Pons (tissue), 1 donor: ENCODE results near the gene FAM234A.
A peak's percentile ranks its signal among the peaks of the same experiment; 100 is the strongest.
"Not testable (repeated sequence)": the region's sequence is repeated elsewhere in the genome, so short reads cannot be mapped to it uniquely, and the experiment has no call there.

Experiments
- DNase-seq: peaks from one replicate; pipeline ENCODE4 v3.0.0-alpha.2; 2016; ENCODE audit warnings: low spot score

FAM234A gene

DNA sequence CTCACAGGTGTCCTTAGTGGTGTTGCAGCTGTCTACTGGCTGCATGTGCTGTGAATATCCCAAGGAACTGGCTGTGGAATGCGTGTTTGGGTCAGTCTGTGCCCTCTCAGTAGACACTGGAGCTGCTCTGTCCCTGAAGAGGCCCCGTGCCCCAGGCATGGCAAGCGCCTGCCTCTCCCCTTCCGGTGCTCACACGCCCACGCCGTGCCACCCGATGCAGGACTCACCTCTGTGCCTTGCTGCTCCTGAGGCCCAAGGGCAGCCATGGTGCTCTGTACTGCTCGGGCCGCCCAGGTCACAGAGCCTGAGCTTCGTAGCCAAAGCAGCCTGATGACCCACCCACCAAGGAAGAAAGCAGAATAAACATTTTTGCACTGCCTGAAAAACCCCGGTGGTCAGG is 31.1 kb downstream of the FAM234A start:
- DNase-seq, result no peak

DNA sequence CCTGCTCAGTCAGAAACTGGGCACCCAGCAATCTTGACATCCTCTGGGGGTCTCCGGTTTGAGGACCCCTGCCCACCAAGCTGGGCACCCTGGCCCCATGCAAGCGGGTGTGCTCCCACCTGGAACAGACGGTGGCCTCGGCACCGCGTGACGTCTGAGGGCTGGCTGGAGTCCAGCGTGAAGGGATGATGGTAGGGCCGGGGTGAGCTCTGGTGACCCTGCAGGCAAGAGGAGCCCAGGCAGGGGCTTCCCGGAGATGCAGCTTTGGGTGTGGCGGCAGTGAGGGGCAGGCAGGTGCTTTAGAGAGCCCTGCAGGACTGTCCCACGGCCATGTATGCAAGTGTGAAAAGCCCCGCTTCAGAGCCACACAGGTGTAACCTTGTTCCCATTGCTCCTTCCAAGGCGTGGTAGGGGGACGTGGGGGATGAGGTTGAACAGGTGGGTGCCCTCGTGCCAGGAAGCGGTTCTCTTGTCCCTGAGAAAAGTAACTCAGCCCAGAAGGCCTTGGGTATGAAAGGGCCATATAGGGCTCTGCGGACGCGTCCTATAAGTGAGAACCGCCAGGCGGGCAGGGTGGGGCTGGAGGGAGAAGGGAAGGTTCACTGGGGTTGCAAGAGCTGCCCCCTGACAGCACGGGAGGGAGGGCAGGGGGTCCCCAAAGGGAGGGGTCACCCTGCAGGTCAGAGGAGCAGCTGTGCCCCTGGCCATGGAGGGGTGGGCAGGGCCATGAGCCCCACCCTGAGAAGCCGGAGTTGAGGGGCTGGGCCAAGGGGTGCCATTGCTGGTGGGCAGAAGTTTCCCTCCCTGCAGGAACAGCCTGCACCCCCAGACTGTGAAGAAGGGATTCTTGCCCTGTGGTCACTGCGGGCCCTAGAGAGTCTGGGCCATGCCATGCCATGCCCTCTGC is 31.9 kb downstream of the FAM234A start:
- no peak for DNase-seq

DNA sequence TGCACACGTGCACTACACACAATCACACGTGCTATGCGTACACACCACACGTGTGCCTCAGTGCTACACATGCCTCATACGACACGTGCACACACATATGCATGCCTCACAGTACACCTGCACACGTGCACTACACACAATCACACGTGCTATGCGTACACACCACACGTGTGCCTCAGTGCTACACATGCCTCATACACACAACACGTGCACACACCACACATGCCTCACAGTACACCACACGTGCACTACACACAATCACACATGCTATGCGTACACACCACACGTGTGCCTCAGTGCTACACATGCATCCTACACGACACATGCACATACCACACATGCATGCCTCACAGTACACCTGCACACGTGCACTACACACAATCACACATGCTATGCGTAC is 32.9 kb downstream of the FAM234A start:
- DNase-seq, result not testable (repeated sequence)

DNA sequence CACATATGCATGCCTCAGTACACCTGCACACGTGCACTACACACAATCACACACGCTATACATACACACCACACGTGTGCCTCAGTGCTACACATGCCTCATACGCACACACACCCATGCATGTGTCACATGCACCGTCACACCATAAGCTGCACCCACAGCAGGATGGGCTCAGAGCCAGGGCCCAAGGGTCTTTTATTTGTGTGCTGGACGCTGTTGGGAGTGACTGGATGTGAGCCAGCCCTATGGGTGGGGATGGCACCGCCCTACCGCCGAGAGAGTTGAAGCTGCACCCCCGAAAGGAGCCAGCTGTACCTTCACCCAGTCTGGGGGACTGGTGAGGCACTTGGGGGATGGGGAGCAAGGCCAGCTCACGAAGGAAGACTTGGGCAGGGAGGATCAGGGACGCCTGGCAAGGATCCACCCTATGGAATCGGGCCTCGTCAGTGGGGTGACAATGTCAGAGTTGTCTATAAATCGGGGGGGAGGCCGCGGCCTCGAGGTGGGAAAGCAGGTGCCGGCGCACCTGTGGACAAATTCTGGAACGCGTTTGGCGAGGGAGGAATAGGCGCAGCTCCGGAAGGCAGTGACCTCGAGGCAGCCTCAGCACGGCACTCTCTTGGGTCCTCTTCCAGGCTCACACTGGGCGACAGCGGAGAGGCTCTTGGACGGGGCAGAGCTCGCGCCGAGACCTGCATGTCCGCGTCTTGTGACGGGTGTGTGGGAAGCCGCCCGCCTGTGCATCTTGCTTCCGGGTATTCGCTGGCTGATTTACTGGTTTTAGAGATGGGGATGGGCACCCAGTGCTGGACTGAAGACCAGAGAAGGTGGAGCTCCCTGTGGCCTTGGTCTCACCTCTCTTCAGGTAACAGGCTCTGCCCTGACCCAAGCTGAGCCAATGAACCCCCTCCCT is 33.8 kb downstream of the FAM234A start:
- no peak for DNase-seq

DNA sequence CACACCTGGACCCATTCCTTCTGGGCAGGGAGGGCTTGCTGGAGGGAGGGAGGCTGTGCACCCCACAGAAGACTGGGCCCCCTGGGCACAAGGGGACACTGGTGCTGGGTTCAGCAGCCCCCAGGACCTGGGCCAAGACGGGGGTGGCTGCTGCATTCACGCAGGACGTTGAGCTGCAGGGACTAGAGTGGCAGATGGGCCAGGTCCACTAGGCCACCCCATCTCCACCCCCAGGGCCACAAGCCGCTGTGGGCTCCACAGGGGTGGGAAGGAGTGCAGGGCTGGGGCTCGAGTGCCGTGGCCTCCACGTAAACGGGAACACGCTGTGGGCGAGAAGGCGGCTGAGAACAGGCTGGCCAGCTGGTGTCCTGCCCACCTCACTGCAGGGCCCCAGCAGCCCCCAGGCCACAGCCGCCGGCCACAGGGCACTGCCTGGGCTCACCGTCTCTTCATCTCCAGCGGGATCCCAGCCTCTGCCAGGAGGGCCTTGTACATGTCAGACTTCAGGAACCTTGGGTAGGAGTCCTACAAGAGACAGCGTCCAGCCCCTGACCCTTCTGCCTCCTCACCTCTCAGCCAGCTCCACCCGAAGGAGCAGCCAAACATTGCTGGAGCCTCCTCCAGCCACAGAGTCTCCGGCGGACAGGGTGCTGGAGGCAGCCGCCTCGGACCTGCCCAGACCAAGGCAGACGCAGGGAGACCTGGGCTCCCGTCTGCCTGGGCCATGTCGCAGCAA is 34.6 kb downstream of the FAM234A start:
- no peak for DNase-seq

DNA sequence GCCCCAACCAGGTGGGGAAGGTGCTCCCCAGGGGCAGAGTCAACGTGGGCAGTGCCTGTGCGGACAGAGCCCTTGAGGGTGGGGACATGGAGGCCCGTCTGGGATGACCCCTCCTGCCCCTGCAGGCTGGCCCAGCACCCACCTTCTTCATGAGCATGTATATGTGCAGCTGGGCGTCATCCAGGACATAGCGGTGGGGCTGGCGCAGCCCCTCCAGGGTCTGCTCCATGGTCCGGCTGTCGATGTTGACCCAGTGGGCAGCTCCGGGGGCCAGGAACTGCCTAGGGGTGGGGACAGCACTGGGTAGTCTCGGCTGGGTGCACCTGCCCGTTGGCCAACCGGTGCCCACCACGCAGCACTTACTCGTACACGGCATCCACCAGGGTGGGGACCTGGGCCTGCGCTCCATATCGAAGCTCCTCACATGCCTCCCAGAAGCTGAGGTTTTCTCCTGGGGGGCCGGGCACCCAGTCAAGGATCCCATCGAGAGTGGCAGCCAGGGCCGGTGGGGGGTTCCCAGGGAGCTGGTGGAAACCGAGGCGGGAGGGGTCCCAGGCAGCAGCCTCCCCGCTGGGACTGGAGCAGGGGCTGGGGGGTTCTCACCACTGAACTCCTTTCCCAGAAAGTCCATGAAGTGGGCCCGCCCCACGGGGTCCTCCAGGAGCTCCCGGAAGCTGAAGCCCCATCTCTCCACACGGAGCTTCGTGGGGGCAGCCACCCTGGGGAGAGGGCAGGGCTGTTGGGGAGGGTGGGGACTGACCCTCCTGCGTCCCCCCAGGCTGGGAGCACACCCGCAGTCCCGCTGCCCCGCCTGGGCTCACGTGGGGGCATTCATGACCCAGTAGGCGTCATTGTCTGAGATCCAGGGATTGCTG is 36.0 kb downstream of the FAM234A start:
- DNase-seq, result no peak

DNA sequence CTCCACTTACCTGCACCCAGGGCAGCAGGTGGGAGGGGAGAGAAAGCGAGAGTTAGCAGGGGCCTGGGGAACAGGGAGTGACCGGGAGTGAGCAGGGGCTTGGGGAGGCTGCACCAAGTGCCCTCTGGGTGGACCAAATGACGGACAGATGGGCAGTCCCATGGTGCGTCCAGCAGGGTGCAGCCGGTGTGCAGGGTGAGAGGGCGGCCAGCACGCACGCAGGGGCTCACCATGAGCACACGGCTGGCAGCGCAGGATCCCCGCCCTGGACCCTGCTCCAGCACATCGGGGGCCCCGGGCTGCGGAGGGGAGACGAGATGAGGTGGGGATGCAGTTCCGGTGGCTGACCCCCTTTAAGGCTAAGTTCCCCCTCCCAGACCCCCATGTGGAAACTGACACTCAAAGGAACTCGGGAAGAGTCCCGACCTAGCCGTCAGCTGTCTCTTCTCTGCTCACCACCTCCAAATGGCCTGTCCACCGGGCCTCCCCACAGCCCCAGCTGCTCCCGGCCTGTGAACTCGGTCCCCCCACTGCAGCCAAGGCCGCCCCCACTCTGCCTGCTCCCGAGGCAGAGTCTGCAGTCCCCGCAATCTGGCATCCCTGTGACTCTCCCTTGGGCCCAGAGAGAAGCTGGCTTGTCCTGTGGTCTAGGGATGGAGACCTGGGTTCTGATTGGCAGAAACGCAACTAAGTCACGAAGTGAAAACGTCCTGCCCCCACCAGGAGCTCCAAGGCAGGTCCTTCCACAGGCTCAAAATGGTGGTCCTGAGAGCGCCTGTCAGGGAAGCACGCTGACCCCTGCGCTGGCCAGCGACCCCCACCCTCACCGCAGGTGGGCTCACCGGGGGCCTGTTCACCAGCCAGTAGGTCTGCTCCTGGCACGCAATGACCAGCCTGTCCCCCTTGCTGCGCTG is 38.3 kb downstream of the FAM234A start:
- DNase-seq, result no peak

DNA sequence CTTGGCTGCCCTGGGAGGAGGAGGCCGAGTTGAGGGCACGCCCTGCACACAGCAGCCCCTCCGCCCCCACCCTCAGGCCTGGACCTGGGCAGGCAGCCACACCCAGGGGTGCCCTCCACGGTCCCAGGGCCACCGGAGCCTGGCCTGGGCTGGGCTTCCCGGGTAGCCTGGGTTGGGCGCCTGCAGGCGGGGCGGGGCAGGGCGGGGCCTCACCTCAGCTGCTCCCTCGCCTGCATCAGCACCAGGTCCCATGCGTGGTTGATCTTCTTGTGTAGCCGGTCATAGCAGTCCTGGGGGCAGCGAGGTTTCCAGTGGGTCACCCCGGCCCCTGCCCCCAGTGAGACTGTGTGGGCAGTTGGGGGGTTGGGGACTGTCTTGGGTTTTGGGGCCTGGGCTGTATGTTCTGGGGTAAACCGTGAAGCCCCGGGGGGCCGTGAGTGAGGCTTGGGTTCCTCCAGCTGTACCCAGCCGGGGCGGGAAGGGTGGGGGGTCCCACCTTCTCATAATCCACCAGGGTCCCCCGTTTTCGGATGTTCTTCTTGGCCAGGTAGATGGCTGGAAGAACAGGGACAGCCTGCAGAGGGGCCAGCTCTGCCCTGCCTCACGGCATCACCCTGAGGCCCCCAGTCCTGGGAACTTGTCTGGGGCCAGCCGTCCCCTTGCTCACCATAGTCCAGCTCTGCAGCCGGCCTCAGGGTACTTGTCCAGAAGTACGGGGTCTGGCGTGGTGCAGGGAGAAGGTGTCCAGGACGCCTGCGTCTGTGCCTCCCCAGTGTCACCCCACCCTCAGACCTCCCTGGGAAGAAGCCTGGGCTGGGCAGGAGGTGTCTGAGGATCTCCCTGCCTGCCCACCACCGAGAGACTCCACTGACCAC is 39.2 kb downstream of the FAM234A start:
- no peak for DNase-seq

DNA sequence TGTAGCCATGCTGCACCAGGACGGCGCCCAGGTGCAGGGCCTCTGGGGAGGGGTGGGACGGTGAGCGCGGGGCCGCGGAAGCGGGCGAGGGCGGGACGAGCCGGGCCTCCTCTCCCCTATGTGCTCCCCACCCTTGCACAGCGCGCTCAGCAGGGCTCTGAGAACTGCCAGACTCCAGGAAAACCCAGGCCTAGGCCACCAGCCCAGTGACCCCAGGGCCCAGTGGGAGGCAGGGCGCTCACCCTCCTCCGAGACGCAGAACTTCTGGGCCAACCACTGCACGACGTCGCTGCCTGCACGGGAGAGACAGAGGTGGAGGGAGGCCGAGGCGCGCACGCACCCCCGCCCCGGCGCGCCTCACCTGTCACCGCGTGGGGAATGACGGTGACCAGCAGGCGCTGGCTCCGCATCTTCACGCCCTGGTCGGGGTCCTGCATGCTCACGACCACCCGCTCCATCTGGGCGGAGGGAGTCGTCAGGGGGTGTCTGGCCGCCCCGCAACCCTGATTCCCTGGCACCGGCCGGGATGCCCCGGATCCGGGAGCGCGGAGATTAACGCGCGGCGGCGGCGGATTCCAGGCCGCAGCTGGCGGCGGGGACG is 40.5 kb downstream of the FAM234A start:
- DNase-seq, result no peak

DNA sequence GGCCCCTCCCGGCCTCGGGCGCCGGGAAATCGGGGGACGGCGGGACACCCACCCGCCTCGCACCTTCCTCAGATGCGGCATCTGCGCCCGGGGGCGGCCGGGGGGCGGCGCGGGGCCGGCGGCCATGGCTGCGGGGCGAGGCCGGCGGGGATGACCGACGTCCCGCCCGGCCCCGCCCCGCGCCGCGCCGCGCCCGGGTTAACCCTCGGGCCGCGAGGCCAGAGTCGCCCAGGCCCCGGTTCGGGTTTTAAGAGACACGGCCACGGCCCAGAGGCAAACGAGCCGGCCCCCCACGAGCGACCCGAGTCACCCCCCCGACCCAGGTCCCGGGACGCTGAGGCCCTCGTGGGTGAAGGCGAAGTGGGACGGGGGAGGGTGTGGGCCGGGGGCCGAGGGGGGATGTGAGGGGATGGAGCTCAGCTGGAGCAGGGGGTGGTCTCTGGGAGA is 41.2 kb downstream of the FAM234A start, which contains the start of gene RGS11:
Gene RGS11 (minus strand): TSS at position 159 of the 447 bp plus-strand sequence. CDS start 33 bp downstream, at position 126.
- DNase-seq, result no peak

DNA sequence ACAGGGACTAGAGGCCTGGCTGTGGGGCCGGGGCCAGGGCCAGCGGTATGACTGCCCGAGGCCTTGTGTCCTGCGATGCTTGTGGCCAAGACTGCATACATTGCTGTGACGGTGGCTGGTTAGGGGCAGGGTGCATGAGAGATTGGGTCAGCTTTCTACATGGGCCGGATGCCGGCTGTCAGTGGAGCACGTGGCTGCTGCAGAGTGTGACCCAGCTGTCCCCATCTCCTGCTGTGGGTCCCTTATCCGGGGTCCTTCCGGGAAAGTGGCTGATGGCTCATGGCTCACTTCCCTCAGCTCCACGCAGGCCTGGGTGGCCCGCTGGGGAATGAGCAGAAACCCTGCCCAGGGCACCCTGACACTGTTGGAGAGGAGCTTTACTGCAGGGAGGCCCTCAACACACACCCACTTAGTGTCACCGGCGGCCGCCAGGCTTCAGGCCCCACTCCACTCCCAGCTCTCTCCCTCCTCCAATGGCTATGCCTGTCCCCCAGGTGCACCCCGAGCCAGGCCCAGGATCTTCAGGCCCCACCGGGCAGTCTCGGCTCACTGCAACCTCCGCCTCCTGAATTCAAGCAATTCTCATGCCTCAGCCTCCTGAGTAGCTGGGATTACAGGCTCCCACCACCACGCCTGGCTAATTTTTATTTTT is 41.9 kb downstream of the FAM234A start:
- DNase-seq, result no peak

DNA sequence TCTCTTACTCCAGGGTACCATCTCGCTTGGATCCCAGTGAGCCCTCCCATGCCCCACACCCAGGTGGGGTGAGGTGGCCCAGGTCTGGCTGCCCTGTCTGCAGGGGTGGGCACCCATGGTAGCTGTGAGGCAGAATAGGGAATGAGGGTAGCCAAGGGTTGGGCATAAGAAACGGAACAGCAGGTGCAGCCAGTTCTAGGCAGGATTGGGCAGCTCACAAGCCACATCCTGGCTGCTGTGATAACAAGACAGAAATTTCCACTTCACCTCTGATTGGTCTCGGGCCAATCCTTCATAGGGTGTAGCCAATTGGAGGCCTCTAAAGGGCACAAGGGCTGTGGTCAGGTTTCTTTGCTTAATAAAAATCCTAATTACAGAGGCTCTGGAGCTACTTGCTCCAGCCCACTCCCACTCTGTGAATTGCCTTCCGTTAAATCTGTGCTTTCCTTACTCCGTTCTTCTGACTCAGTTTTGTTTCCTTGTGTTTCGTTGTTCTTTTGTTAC is 44.3 kb downstream of the FAM234A start:
- peak; percentile 14 for DNase-seq

DNA sequence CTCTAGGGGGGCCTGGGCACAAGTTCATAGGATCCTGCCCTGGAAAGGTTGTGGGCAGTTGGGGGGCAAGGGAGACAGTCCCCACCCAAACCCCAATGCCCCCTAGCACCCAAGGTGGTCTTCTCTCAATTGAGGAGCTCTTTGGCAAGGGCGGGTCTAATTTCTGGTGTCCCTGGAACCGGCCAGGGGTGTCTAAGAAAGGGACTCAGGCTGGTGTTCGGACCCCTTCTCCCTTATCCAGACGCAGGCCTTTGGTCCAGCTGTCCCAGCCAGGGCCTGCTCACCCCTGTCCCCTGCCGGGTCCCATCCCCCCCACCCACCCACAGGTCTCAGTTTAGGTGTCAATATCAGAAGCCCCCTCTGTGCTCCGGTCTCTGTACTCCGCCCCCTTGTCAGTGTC is 44.9 kb downstream of the FAM234A start:
- no peak for DNase-seq

DNA sequence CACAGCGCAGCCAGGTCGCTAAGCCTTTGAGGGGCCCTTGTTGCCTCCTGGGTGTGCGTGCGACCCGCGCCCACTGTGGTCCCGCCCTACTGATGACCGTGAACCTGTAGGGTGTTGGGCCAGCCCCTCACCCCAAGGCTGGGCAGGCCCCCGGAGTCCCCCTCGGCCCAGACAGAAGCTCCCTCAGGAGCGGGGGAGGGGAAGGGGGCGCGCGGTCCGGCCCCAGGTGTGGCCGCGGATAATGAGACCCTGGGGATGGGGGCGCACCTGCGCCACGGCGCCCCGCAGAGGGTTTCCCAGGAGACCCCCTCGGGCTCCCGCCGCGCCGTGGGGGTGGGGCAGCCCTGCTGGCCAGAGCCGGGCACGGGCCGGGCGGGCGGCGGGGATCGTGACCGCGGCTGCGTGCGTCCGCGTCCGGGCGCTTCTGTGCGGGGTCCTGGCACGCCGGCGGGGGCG is 45.4 kb downstream of the FAM234A start:
- DNase-seq, result no peak

DNA sequence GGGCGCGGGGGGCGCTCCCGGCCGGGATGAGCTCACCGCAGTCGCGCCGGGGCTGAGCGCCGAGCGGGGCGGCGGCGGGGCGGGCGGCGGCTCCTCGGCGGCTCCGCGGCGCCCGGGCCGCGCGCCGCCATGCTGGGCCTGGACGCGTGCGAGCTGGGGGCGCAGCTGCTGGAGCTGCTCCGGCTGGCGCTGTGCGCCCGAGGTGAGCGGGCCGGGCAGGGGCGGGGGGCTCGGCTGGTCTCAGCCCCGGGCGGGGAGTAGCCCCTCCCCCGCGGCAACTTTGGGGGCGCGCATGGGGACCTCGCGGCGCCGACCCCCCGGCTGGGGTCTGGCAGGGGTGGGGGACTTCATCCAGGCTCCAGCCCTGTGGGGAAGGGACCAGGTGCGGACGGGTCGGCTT is 45.9 kb downstream of the FAM234A start, which contains the start of gene ARHGDIG:
Gene ARHGDIG (plus strand): TSS at position 40 of the 400 bp plus-strand sequence. CDS start 90 bp downstream, at position 130.
- DNase-seq, result no peak

DNA sequence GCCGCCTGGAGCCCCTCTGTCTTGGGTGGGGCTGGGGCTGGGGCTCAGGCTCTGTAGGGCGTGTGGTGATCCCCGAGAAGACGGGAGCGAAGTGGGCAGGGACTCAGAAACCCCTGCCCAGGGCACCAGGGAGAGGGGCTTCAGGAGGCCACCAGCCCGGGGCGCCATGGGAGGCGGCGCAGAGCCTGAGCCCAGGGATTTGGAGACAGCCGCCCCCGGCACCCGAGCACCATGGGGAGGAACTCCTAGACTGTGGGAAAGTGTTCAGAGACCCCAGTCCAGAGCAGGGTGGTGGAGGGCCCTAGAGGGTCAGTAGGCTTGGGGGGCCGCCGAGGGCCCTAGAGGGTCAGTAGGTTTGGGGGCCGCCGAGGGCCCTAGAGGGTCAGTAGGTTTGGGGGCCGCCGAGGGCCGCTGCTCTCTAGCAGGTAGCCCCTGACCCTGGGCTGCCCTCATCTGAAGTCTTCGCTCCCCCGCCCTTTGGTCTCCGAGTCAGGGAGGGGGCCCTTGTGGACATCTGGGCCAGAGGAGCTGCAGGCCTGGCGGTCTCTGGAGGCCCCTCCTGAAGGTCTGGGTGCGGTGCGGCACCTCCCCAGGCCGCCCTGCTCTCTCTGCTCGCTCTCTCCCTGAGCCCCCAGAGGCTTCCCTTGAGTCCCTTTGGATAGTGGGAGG is 46.5 kb downstream of the FAM234A start:
- DNase-seq, result no peak
